ENCODE measurements around the gene OBP2B.

- TF ChIP-seq POLR2A (IDR thresholded peaks at IDR 0.05) (no peak), CTCF (IDR thresholded peaks at IDR 0.05) (no peak)
Measured at GRCh38 chr9:133239533-133240090, 30.6 kb upstream of the OBP2B start.

Measured in testis (tissue), 2 donors.